DOHH2 (cell line): ENCODE measurements around the gene STRA6.

ENCODE experiments used
- H3F3A ChIP-seq: fragments of 200-600 bp; sonication (generic), shearing (Covaris generic); 2 replicates; pipeline ENCODE4 v1.6.0; 2016; ENCODE audit warnings: antibody characterized with exemption, mild to moderate bottlenecking; ENCODE audit not compliant: control insufficient read depth, insufficient read depth
- H3K27ac ChIP-seq: fragments of 200-600 bp; sonication (generic); 2 replicates; pipeline ENCODE4 v1.5.1; 2014; ENCODE audit warnings: low read depth, mild to moderate bottlenecking, low read length, moderate library complexity
- H3K27me3 ChIP-seq: fragments of 200-600 bp; sonication (generic); 2 replicates; pipeline ENCODE4 v1.6.1; 2014; ENCODE audit warnings: mild to moderate bottlenecking, low read length, mixed read lengths; ENCODE audit not compliant: control insufficient read depth
- H3K36me3 ChIP-seq: fragments of 200-600 bp; sonication (generic); 2 replicates; pipeline ENCODE4 v1.6.1; 2014; ENCODE audit warnings: mild to moderate bottlenecking, low read length, moderate library complexity, mixed read lengths; ENCODE audit not compliant: control insufficient read depth
- H3K4me1 ChIP-seq: fragments of 200-600 bp; sonication (generic); 2 replicates; pipeline ENCODE4 v1.6.1; 2014; ENCODE audit warnings: mild to moderate bottlenecking, low read length, mixed read lengths; ENCODE audit not compliant: control insufficient read depth
- H3K4me2 ChIP-seq: fragments of 200-600 bp; sonication (generic); 2 replicates; pipeline ENCODE4 v1.6.0; 2014; ENCODE audit warnings: mild to moderate bottlenecking, low read length, moderate library complexity
- H3K4me3 ChIP-seq: fragments of 200-600 bp; sonication (generic); 2 replicates; pipeline ENCODE4 v1.5.1; 2014; ENCODE audit warnings: mild to moderate bottlenecking, low read length, mixed read lengths
- H3K79me2 ChIP-seq: fragments of 200-600 bp; sonication (generic); 2 replicates; pipeline ENCODE4 v1.6.1; 2014; ENCODE audit warnings: mild to moderate bottlenecking, low read length, mixed read lengths; ENCODE audit not compliant: control insufficient read depth
- H3K9me2 ChIP-seq: fragments of 200-600 bp; sonication (generic); replicated peaks from 2 replicates; pipeline ENCODE4 v1.6.1; 2014; ENCODE audit warnings: mild to moderate bottlenecking, low read length, mixed read lengths; ENCODE audit not compliant: control insufficient read depth
- H3K9me3 ChIP-seq: fragments of 200-600 bp; sonication (generic); 2 replicates; pipeline ENCODE4 v1.6.1; 2014; ENCODE audit warnings: antibody characterized with exemption, low read length, mixed read lengths; ENCODE audit not compliant: control insufficient read depth, insufficient read depth
- H4K20me1 ChIP-seq: fragments of 200-600 bp; sonication (generic); 2 replicates; pipeline ENCODE4 v1.6.0; 2014; ENCODE audit warnings: low read depth, mild to moderate bottlenecking, antibody characterized with exemption, low read length, moderate library complexity; ENCODE audit not compliant: control insufficient read depth, insufficient read depth
- CTCF ChIP-seq: fragments of 200-600 bp; sonication (generic); IDR thresholded peaks from one replicate; pipeline ENCODE4 v1.5.1; 2014; ENCODE audit warnings: antibody characterized with exemption, mild to moderate bottlenecking, low read depth, low read length; ENCODE audit not compliant: poor library complexity, severe bottlenecking
- EZH2phosphoT487 ChIP-seq: fragments of 200-600 bp; sonication (generic); IDR thresholded peaks from 2 replicates; pipeline ENCODE4 v1.6.1; 2017; ENCODE audit warnings: borderline replicate concordance, mild to moderate bottlenecking, antibody characterized with exemption, low read length, moderate library complexity, mixed read lengths

Gene STRA6

GRCh38 chr15:74131628-74132413 lies 70.8 kb downstream of the STRA6 start:
- no peaks in the 10 kb centered on the region for H3K4me1 ChIP-seq

GRCh38 chr15:74130849-74131627 lies 71.5 kb downstream of the STRA6 start:
- H3K4me1 ChIP-seq, result no peaks in the 10 kb centered on the region
- peaks cover 18% of the 10 kb centered on the region for H3K27me3 ChIP-seq
- H3K4me2 ChIP-seq, result no peak overlapping the region

More at GRCh38 chr15:74131628-74132413, 70.8 kb downstream of the STRA6 start:
- Histone ChIP-seq H3K4me3 (no peak overlapping the region), H3K9me3 (no peaks in the 10 kb centered on the region), H3K36me3 (no peaks in the 10 kb centered on the region), H3K9me2 (no peaks in the 10 kb centered on the region), H3K27me3 (peaks cover 18% of the 10 kb centered on the region), H3F3A (no peaks in the 10 kb centered on the region), H3K4me2 (no peak overlapping the region), H3K79me2 (no peaks in the 10 kb centered on the region), H3K27ac (no peak overlapping the region), H4K20me1 (no peaks in the 10 kb centered on the region; the same call in 1 of the 2 replicates)
- TF ChIP-seq EZH2phosphoT487, result no peak
- no peak for TF ChIP-seq CTCF

GRCh38 chr15:74130155-74130848 lies 72.3 kb downstream of the STRA6 start, which contains the start of gene ISLR2:
Gene ISLR2, plus strand, starts transcription at chr15:74130586. Its CDS starts 2,169 bp downstream, at chr15:74132755.
- Histone ChIP-seq H4K20me1 (no peaks in the 10 kb centered on the region; the same call in 1 of the 2 replicates), H3K4me1 (no peaks in the 10 kb centered on the region), H3K4me2 (no peak within 1 kb of the TSS), H3K79me2 (no peaks in the 10 kb centered on the region), H3K27me3 (peaks cover 18% of the 10 kb centered on the region), H3K9me3 (no peaks in the 10 kb centered on the region), H3K36me3 (no peaks in the 10 kb centered on the region), H3F3A (no peaks in the 10 kb centered on the region), H3K4me3 (no peak within 1 kb of the TSS), H3K9me2 (no peaks in the 10 kb centered on the region), H3K27ac (no peak within 1 kb of the TSS)
- TF ChIP-seq CTCF, result no peak
- TF ChIP-seq EZH2phosphoT487, result no peak

More at GRCh38 chr15:74130849-74131627, 71.5 kb downstream of the STRA6 start:
- no peaks in the 10 kb centered on the region for H3K36me3 ChIP-seq
- no peaks in the 10 kb centered on the region for H3K79me2 ChIP-seq
- H3K9me3 ChIP-seq, result no peaks in the 10 kb centered on the region
- H4K20me1 ChIP-seq, result no peaks in the 10 kb centered on the region; the same call in 1 of the 2 replicates
- no peaks in the 10 kb centered on the region for H3F3A ChIP-seq
- H3K27ac ChIP-seq, result no peak overlapping the region
- TF ChIP-seq EZH2phosphoT487, result no peak
- TF ChIP-seq CTCF, result no peak
- no peak overlapping the region for H3K4me3 ChIP-seq
- no peaks in the 10 kb centered on the region for H3K9me2 ChIP-seq
